Astrocyte (in vitro differentiated cells and primary cell): ENCODE results near the gene F5. TPM values are rescaled to one million over a fixed set of nuclear protein-coding genes. Genes with fewer than 3 reads are reported as not detected.

ENCODE experiments used
- DNase-seq: peaks from one replicate; pipeline ENCODE4 v3.0.0-alpha.2; 2010; ENCODE audit warnings: low read depth
- FAIRE-seq: peaks from 2 replicates; lab custom pipeline; 2011; peaks lifted over from hg19 to GRCh38; lab: Jason Lieb, UNC
- H2AFZ ChIP-seq: 2 replicates; pipeline ENCODE4 v1.6.0; 2012; ENCODE audit warnings: low read depth, low read length, inconsistent platforms
- H3K27ac ChIP-seq: 2 replicates; pipeline ENCODE4 v1.5.1; 2011; ENCODE audit warnings: low read depth, low read length, inconsistent platforms
- H3K27me3 ChIP-seq: 2 replicates; pipeline ENCODE4 v1.6.0; 2011; ENCODE audit warnings: low read length, inconsistent platforms; ENCODE audit not compliant: insufficient read depth
- H3K36me3 ChIP-seq: 2 replicates; pipeline ENCODE4 v1.5.1; 2011; ENCODE audit warnings: low read length, inconsistent platforms; ENCODE audit not compliant: insufficient read depth
- H3K4me1 ChIP-seq: 2 replicates; pipeline ENCODE4 v1.5.1; 2011; ENCODE audit warnings: low read length, inconsistent platforms; ENCODE audit not compliant: insufficient read depth
- H3K4me2 ChIP-seq: 2 replicates; pipeline ENCODE4 v1.6.0; 2012; ENCODE audit warnings: low read length, inconsistent platforms
- H3K4me3 ChIP-seq: 2 replicates; pipeline ENCODE4 v1.5.1; 2011; ENCODE audit warnings: low read depth, mild to moderate bottlenecking, low read length, inconsistent platforms; ENCODE audit not compliant: insufficient read depth
- H3K79me2 ChIP-seq: 2 replicates; pipeline ENCODE4 v1.6.0; 2012; ENCODE audit warnings: mild to moderate bottlenecking, low read length, inconsistent platforms; ENCODE audit not compliant: insufficient read depth
- H3K9ac ChIP-seq: 2 replicates; pipeline ENCODE4 v1.6.0; 2012; ENCODE audit warnings: mild to moderate bottlenecking, low read length, inconsistent platforms
- H3K9me3 ChIP-seq: 2 replicates; pipeline ENCODE4 v1.5.1; 2012; ENCODE audit warnings: low read depth, mild to moderate bottlenecking, low read length, inconsistent platforms; ENCODE audit not compliant: insufficient read depth
- H4K20me1 ChIP-seq: 2 replicates; pipeline ENCODE4 v1.6.0; 2012; ENCODE audit warnings: low read length, inconsistent platforms; ENCODE audit not compliant: insufficient read depth
- H3K27ac Mint-ChIP-seq: one replicate; pipeline ENCODE4 v1.8.0; 2021; ENCODE audit warnings: mild to moderate bottlenecking, mixed read lengths; ENCODE audit not compliant: unreplicated experiment
- H3K27me3 Mint-ChIP-seq: one replicate; pipeline ENCODE4 v1.8.0; 2021; ENCODE audit warnings: low read depth, mixed read lengths; ENCODE audit not compliant: unreplicated experiment
- H3K36me3 Mint-ChIP-seq: one replicate; pipeline ENCODE4 v1.8.0; 2021; ENCODE audit warnings: low read depth, mixed read lengths; ENCODE audit not compliant: unreplicated experiment
- H3K4me1 Mint-ChIP-seq: one replicate; pipeline ENCODE4 v1.8.0; 2021; ENCODE audit warnings: low read depth, mixed read lengths; ENCODE audit not compliant: unreplicated experiment
- H3K4me3 Mint-ChIP-seq: one replicate; pipeline ENCODE4 v1.8.0; 2021; ENCODE audit warnings: mild to moderate bottlenecking, moderate library complexity, mixed read lengths; ENCODE audit not compliant: unreplicated experiment
- H3K9me3 Mint-ChIP-seq: one replicate; pipeline ENCODE4 v1.8.0; 2021; ENCODE audit warnings: mild to moderate bottlenecking, mixed read lengths; ENCODE audit not compliant: unreplicated experiment
- CTCF ChIP-seq: IDR thresholded peaks from 2 replicates; pipeline ENCODE4 v1.5.1; 2011; ENCODE audit warnings: low read depth, mild to moderate bottlenecking, inconsistent platforms, low read length, moderate library complexity; ENCODE audit not compliant: insufficient read depth
- EZH2 ChIP-seq: IDR thresholded peaks from 2 replicates; pipeline ENCODE4 v1.6.1; 2012; ENCODE audit warnings: mild to moderate bottlenecking, low read length, inconsistent platforms; ENCODE audit not compliant: insufficient read depth
- total RNA-seq: library from RNA; stranded (reverse); gene quantifications from 2 replicates; pipeline ENCODE4 v1.2.1, GENCODE V29; 2021

Gene F5
- total RNA-seq, 1 donor from 2014 or later = 0.18 TPM

DNA sequence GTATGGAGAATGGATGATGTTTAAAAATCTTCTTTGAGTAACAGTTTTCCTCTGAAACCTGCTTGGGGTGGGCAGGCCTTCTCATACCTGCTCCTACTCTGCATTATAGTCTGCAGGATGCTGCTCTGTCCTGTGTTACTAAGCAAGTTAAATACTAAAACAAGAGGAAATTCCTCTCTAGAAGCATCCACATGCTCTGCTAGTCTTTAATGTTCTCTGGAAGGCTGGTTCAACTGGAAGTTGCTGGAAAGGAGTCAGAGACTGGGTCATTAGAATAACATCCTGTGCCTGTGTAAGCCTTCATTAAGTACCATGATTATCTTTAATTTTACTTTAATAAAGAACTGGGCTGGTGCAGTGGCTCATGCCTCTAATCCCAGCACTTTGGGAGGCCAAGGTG, 37.8 kb upstream of the F5 start:
- Mint-ChIP-seq H3K4me1 (no peaks in the 10 kb centered on the region), H3K4me3 (no peak overlapping the region), H3K27ac (no peak overlapping the region), H3K27me3 (peaks cover 12% of the 10 kb centered on the region), H3K36me3 (no peaks in the 10 kb centered on the region), H3K9me3 (peaks cover 2% of the 10 kb centered on the region)
- Histone ChIP-seq H3K36me3 (no peaks in the 10 kb centered on the region), H3K27ac (no peak overlapping the region), H2AFZ (no peak overlapping the region), H3K79me2 (no peaks in the 10 kb centered on the region), H4K20me1 (no peaks in the 10 kb centered on the region), H3K9ac (no peak overlapping the region), H3K9me3 (no peaks in the 10 kb centered on the region), H3K4me2 (no peak overlapping the region), H3K4me1 (no peaks in the 10 kb centered on the region), H3K27me3 (no peaks in the 10 kb centered on the region), H3K4me3 (no peak overlapping the region)
- no peak for TF ChIP-seq CTCF
- no peak for TF ChIP-seq EZH2
- FAIRE-seq = no peak
- no peak for DNase-seq

DNA sequence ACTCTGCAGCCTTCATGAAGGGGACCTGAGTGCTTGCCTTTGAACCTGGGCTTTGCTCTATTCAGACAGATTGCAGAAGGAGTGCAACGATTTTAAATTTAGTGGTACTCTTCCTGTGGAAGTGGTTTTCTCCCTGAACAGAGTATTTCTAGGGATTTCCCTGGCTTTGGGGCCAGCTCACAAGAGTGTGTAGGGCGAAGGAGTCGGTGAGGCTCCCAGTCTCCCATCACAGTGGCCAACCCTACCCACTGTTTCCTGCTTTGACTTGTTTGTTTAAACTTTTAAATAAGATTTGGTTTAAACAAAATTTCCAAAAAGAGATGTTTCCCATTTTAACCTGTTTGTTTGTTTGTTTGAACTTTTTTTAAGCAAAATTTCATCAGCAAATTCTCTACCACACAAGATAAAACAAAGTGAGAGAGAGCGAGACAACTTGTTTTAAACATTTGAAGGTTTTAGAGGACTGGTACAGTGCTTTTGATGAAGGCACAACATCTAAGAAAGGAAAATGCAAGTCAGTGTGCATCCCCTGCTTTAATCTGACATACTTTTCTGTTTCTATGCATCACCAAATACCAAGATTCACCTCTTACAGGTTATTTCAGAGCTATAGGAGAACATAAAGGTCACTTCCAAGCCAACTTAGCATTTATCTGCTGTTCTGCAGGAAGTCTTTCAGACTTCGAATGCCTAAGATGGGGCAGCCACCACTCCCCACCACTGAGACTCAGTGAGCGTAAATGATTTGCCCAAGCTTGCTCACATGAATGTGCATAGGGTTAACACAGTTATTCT, 37.0 kb upstream of the F5 start:
- no peaks in the 10 kb centered on the region for H3K27me3 ChIP-seq

More for the DNA sequence above, 37.0 kb upstream of the F5 start:
- Histone ChIP-seq H3K4me3 (no peak overlapping the region), H3K79me2 (no peaks in the 10 kb centered on the region), H3K36me3 (no peaks in the 10 kb centered on the region), H2AFZ (no peak overlapping the region), H3K9ac (no peak overlapping the region), H4K20me1 (no peaks in the 10 kb centered on the region), H3K27ac (no peak overlapping the region), H3K4me2 (no peak overlapping the region), H3K9me3 (no peaks in the 10 kb centered on the region), H3K4me1 (no peaks in the 10 kb centered on the region)
- no peak for DNase-seq
- H3K27me3 Mint-ChIP-seq = peaks cover 11% of the 10 kb centered on the region
- no peaks in the 10 kb centered on the region for H3K36me3 Mint-ChIP-seq
- H3K4me1 Mint-ChIP-seq = no peaks in the 10 kb centered on the region
- H3K4me3 Mint-ChIP-seq = no peak overlapping the region
- no peak for FAIRE-seq
- no peak overlapping the region for H3K27ac Mint-ChIP-seq
- TF ChIP-seq CTCF (no peak), EZH2 (no peak)
- peaks cover 2% of the 10 kb centered on the region for H3K9me3 Mint-ChIP-seq
